A549 treated with ZK216348 at 1 μM for 4 hours (cell line): ENCODE data around the gene ABCA5. TPM values are rescaled to one million over a fixed set of nuclear protein-coding genes. Genes with fewer than 3 reads are reported as not detected.

Experiments used
- total RNA-seq: library from RNA; stranded (reverse); fragments of 200-300 nt; extraction: Qiagen RNA extraction; gene quantifications from 5 replicates; pipeline ENCODE4 v1.2.3, GENCODE V29; 2022; ENCODE audit warnings: low read depth

ABCA5 gene
- 1.7 to 4.3 TPM (median 2.9 TPM) in 5 replicates for total RNA-seq

GRCh38 chr17:69327060-69327831, at the start of gene ABCA5:
Gene ABCA5, minus strand, starts transcription at chr17:69327133. Its CDS starts 12,718 bp downstream, at chr17:69314415.

GRCh38 chr17:69228576-69228975, 98.4 kb downstream of the ABCA5 start, which contains the start of gene ABCA10:
Gene ABCA10, minus strand, starts transcription at chr17:69228824. Its CDS starts 3,466 bp downstream, at chr17:69225358.

Other genes starting within 250 kb of the ABCA5 start
- not detected in 5 replicates for gene ABCA6, start 185.2 kb downstream of the ABCA5 start, total RNA-seq
- 0.05 to 0.37 TPM (median 0.12 TPM) in 5 replicates for gene ABCA10, start 98.3 kb downstream of the ABCA5 start, total RNA-seq
- gene MAP2K6, start 87.6 kb upstream of the ABCA5 start, total RNA-seq, result 6.5 to 10.5 TPM (median 7.1 TPM) in 5 replicates